SKM-1 treated with dmso at 0.1 percent for 144 hours (cell line): ENCODE measurements around the gene L3MBTL2.

ENCODE experiments used
- DNase-seq: peaks from one replicate; lab custom pipeline; 2025; ENCODE audit not compliant: unreplicated experiment; lab: John Stamatoyannopoulos, UW

Gene L3MBTL2

DNA sequence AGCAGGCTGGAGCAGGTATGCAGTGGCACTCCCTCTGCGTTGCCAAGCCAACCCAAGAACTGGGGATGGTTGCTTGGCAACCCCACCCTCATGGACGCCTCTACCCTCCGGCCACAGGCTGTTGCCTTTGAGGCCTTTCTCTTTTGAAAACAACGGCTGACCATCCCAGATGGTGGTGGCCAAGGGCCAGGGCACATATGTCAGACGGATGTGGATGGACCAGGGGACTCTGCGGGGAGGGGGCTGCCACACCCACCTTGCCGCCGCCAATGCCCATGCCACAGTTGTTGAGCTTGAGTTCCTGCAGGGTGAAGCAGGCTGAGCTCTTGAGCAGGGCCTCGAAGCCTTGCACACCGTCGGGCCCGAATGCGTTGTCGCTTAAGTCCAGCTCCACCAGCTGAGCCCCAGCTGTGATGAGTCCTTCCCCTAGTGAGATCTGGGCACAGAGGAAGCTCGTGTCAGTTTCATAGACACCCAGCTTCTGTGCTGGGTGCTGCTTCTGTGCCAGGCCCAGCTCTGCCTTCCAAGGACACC, 59.4 kb downstream of the L3MBTL2 start:
- DNase-seq = no peak

DNA sequence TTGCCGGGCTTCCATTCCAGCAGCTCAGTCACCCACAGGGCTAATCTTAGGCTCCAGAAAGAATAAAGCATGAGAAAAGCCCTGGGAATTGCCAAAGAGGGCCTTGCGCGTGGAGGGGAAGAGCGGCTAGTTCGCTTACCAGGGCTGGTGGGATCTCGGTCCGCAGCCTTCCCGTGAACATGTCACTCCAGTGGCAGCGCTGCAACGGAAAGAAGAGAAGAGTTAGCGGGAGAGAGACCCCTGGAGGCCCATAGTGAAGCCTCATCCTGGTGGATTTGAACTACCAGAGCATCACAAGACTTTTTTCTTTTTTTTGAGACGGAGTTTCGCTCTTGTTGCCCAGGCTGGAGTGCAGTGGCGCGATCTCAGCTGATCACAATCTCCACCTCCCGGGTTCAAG, 62.8 kb downstream of the L3MBTL2 start:
- DNase-seq = no peak

- DNase-seq = no peak
Measured at GRCh38 chr22:41271787-41272186, 66.7 kb downstream of the L3MBTL2 start.

DNA sequence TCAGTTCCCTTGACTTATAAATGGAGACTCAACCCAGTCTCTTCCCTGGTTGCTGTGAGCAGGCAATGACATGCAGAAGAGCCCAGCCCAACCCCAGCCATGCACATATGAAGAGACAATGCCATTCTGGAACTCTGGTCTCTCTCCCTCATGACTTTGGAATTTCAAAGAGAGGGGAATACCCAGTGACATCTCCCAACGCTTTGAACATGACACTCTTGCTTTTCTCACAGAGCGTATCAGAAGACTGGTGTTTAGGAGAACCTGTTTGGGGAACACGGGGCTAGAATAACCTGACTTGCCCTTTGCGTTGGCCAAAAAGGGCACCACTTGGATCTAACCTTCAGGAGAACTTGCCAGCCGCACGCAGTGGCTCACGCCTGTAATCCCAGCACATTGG, 68.0 kb downstream of the L3MBTL2 start:
- no peak for DNase-seq

- no peak for DNase-seq
Measured at GRCh38 chr22:41274856-41275255, 69.7 kb downstream of the L3MBTL2 start.

- DNase-seq = no peak
Measured at GRCh38 chr22:41280065-41280464, 75.0 kb downstream of the L3MBTL2 start.

- DNase-seq = no peak
Measured at GRCh38 chr22:41280854-41281253, 75.7 kb downstream of the L3MBTL2 start.
